HEK293 (cell line): ENCODE data around the gene TSPYL6.

ENCODE experiments used
- CTCF ChIA-PET: fragments of 350-600 bp; formaldehyde crosslinking; extraction: SDS; loops from one replicate; lab custom pipeline; 2021; ENCODE audit warnings: antibody characterized with exemption; lab: Yijun Ruan, JAX
- POLR2A ChIA-PET: fragments of 300-600 bp; formaldehyde crosslinking; extraction: SDS; loops from one replicate; lab custom pipeline; 2020; ENCODE audit warnings: antibody characterized with exemption, inconsistent platforms; lab: Yijun Ruan, JAX
- H3K27ac ChIP-seq: fragments of 200-500 bp; sonication (Bioruptor generic); 2 replicates; pipeline ENCODE4 v1.5.1; 2014; ENCODE audit warnings: low read depth, low read length, control low read depth, inconsistent platforms; ENCODE audit errors: extremely low read depth
- H3K36me3 ChIP-seq, 2 experiments: fragments of 200-500 bp in 1 of 2; sonication (Bioruptor generic) in 1 of 2; 1 replicate in 1 of 2; 2 replicates in 1 of 2; pipeline ENCODE4 v1.5.1; 2014 to 2017; ENCODE audit warnings: inconsistent platforms in 2 of 2, low read length in 2 of 2; ENCODE audit not compliant: control insufficient read depth in 2 of 2, insufficient read depth in 1 of 2
- H3K4me1 ChIP-seq: fragments of 200-500 bp; sonication (Bioruptor generic); 2 replicates; pipeline ENCODE4 v1.5.1; 2014; ENCODE audit warnings: mild to moderate bottlenecking, low read length, inconsistent platforms; ENCODE audit not compliant: control insufficient read depth, insufficient read depth
- H3K4me3 ChIP-seq: 2 replicates; pipeline ENCODE4 v1.5.1; 2011; ENCODE audit warnings: low read depth, mild to moderate bottlenecking, control low read depth, low read length, moderate library complexity
- H3K9me3 ChIP-seq: fragments of 200-500 bp; sonication (Bioruptor generic); 2 replicates; pipeline ENCODE4 v1.5.1; 2014; ENCODE audit warnings: low read depth, low read length, inconsistent platforms; ENCODE audit not compliant: control insufficient read depth, insufficient read depth
- KLF7 ChIP-seq: fragments of 450-650 bp; formaldehyde crosslinking; IDR thresholded peaks from 2 replicates; pipeline ENCODE4 v1.5.1; 2016; ENCODE audit warnings: missing biosample characterization, missing genetic modification characterization, borderline replicate concordance
- REST ChIP-seq: fragments of 450-650 bp; formaldehyde crosslinking; IDR thresholded peaks from 2 replicates; pipeline ENCODE4 v1.5.1; 2016; ENCODE audit warnings: missing biosample characterization, missing genetic modification characterization
- ZBTB1 ChIP-seq: fragments of 450-650 bp; formaldehyde crosslinking; IDR thresholded peaks from 2 replicates; pipeline ENCODE4 v1.5.1; 2016; ENCODE audit warnings: missing biosample characterization, missing genetic modification characterization
- ZFHX2 ChIP-seq: fragments of 450-650 bp; formaldehyde crosslinking; conservative IDR thresholded peaks from 2 replicates; pipeline ENCODE4 v1.5.1; 2016; ENCODE audit warnings: missing biosample characterization, missing genetic modification characterization
- ZNF174 ChIP-seq: fragments of 450-650 bp; formaldehyde crosslinking; IDR thresholded peaks from 2 replicates; pipeline ENCODE4 v1.5.0; 2017; ENCODE audit warnings: missing biosample characterization, mild to moderate bottlenecking, missing genetic modification characterization
- ZNF184 ChIP-seq: fragments of 450-650 bp; IDR thresholded peaks from 2 replicates; pipeline ENCODE4 v1.5.1; 2018; ENCODE audit warnings: missing biosample characterization, mild to moderate bottlenecking, missing genetic modification characterization
- ZNF23 ChIP-seq: fragments of 450-650 bp; formaldehyde crosslinking; IDR thresholded peaks from 2 replicates; pipeline ENCODE4 v1.5.1; 2016; ENCODE audit warnings: missing biosample characterization, missing genetic modification characterization, borderline replicate concordance
- ZNF391 ChIP-seq: fragments of 450-650 bp; formaldehyde crosslinking; IDR thresholded peaks from 2 replicates; pipeline ENCODE4 v1.5.1; 2016; ENCODE audit warnings: low read depth, missing biosample characterization, missing genetic modification characterization, borderline replicate concordance
- ZNF549 ChIP-seq: fragments of 450-650 bp; IDR thresholded peaks from 2 replicates; pipeline ENCODE4 v1.5.1; 2018; ENCODE audit warnings: missing biosample characterization, missing genetic modification characterization, mild to moderate bottlenecking, inconsistent platforms, moderate library complexity
- ZNF707 ChIP-seq: fragments of 450-650 bp; formaldehyde crosslinking; IDR thresholded peaks from 2 replicates; pipeline ENCODE4 v1.5.1; 2016; ENCODE audit warnings: missing biosample characterization, missing genetic modification characterization
- ZNF768 ChIP-seq: fragments of 450-650 bp; formaldehyde crosslinking; IDR thresholded peaks from 2 replicates; pipeline ENCODE4 v1.5.1; 2018; ENCODE audit warnings: missing biosample characterization, mild to moderate bottlenecking, missing genetic modification characterization
- ZNF776 ChIP-seq: fragments of 450-650 bp; formaldehyde crosslinking; IDR thresholded peaks from 2 replicates; pipeline ENCODE4 v1.5.0; 2017; ENCODE audit warnings: missing biosample characterization, missing genetic modification characterization, borderline replicate concordance
- ZNF843 ChIP-seq: fragments of 450-650 bp; formaldehyde crosslinking; IDR thresholded peaks from 2 replicates; pipeline ENCODE4 v1.5.1; 2016; ENCODE audit warnings: missing biosample characterization, missing genetic modification characterization
- TF ChIP-seq, protein P1 (sequence below): fragments of 450-650 bp; formaldehyde crosslinking; IDR thresholded peaks from 2 replicates; pipeline ENCODE4 v1.5.1; 2016; ENCODE audit warnings: missing biosample characterization, missing genetic modification characterization
- TF ChIP-seq, protein P2 (sequence below): IDR thresholded peaks from 2 replicates; pipeline ENCODE4 v1.6.1; 2011; ENCODE audit warnings: mild to moderate bottlenecking, low read depth, low read length, borderline replicate concordance

The TSPYL6 gene

DNA sequence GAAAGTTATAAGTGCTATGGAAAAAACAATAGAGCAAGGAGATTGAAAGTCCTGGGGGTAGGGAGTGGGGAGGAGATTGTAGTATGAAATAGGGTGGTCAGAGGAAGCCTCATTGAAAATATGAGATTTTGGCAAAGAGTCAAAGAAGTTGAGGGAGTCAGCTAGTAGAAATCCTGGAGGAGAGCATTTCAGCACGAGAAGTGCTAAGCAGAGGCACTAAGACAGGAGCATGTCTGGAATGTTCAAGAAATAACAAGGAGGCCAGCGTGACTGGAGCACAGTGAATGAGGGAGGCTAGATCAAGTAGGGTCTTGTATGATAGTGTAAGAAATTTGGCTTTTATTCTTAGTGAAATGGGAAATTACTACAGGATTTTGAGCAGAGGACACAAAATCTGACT lies 2.1 kb upstream of the TSPYL6 start (continued):
- TF ChIP-seq ZNF184 (tag by site-specific recombination) (no peak), ZBTB1 (tag by site-specific recombination) (no peak), REST (no peak), ZNF549 (tag by site-specific recombination) (no peak), ZFHX2 (tag by site-specific recombination) (no peak)

GRCh38 chr2:54255230-54256090 lies 569 bp downstream of the TSPYL6 start:
- H3K27ac ChIP-seq: no peak overlapping the region
- POLR2A ChIA-PET: no interaction called here
- no peaks in the 10 kb centered on the region for H3K36me3 ChIP-seq
- TF ChIP-seq ZNF707 (tag by site-specific recombination) (no peak), KLF7 (no peak), ZNF391 (tag by site-specific recombination) (no peak), ZNF768 (tag by site-specific recombination) (no peak), ZNF174 (tag by site-specific recombination) (no peak), ZNF776 (tag by site-specific recombination) (no peak), ZNF843 (tag by site-specific recombination) (no peak)
- TF ChIP-seq, protein P1, sequence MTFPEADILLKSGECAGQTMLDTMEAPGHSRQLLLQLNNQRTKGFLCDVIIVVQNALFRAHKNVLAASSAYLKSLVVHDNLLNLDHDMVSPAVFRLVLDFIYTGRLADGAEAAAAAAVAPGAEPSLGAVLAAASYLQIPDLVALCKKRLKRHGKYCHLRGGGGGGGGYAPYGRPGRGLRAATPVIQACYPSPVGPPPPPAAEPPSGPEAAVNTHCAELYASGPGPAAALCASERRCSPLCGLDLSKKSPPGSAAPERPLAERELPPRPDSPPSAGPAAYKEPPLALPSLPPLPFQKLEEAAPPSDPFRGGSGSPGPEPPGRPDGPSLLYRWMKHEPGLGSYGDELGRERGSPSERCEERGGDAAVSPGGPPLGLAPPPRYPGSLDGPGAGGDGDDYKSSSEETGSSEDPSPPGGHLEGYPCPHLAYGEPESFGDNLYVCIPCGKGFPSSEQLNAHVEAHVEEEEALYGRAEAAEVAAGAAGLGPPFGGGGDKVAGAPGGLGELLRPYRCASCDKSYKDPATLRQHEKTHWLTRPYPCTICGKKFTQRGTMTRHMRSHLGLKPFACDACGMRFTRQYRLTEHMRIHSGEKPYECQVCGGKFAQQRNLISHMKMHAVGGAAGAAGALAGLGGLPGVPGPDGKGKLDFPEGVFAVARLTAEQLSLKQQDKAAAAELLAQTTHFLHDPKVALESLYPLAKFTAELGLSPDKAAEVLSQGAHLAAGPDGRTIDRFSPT (tag by site-specific recombination): no peak
- TF ChIP-seq, protein P2, sequence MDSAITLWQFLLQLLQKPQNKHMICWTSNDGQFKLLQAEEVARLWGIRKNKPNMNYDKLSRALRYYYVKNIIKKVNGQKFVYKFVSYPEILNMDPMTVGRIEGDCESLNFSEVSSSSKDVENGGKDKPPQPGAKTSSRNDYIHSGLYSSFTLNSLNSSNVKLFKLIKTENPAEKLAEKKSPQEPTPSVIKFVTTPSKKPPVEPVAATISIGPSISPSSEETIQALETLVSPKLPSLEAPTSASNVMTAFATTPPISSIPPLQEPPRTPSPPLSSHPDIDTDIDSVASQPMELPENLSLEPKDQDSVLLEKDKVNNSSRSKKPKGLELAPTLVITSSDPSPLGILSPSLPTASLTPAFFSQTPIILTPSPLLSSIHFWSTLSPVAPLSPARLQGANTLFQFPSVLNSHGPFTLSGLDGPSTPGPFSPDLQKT: no peak
- no peaks in the 10 kb centered on the region for H3K4me1 ChIP-seq
- CTCF ChIA-PET: no interaction called here
- H3K4me3 ChIP-seq: no peak overlapping the region
- H3K9me3 ChIP-seq: no peaks in the 10 kb centered on the region

GRCh38 chr2:54254180-54254579 lies 1.8 kb downstream of the TSPYL6 start:
- TF ChIP-seq ZNF23: no peak
- TF ChIP-seq, all 188 proteins: peak for 0
- H3K4me3 ChIP-seq: no peak overlapping the region
- H3K36me3 ChIP-seq: no peaks in the 10 kb centered on the region
- POLR2A ChIA-PET: no interaction called here
- CTCF ChIA-PET: interaction anchor here (0.6 kb wide), 1 partner anchor 40 kb away, joined by 3 read pairs; no protein-coding TSS in a partner anchor
- no peak overlapping the region for H3K27ac ChIP-seq
- H3K4me1 ChIP-seq: no peaks in the 10 kb centered on the region
- H3K9me3 ChIP-seq: no peaks in the 10 kb centered on the region
